ENCODE data around the gene PAM. TPM values are rescaled to one million over a fixed set of nuclear protein-coding genes. Genes with fewer than 3 reads are reported as not detected.
A peak's percentile ranks its signal among the peaks of the same experiment; 100 is the strongest.
"Not testable (repeated sequence)": the region's sequence is repeated elsewhere in the genome, so short reads cannot be mapped to it uniquely, and the experiment has no call there.

The PAM gene
- total RNA-seq, 1 experiment from 2014 or later = 31.9 TPM

DNA sequence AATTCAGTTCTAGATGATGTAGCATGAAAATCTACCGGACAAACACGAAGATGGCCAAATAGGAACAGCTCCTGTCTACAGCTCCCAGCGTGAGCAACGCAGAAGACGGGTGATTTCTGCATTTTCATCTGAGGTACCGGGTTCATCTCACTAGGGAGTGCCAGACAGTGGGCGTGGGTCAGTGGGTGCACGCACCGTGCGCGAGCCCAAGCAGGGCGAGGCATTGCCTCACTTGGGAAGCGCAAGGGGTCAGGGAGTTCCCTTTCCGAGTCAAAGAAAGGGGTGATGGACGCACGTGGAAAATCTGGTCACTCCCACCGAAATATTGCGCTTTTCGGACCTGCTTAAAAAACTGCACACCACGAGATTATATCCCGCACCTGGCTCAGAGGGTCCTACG is 291.6 kb downstream of the PAM start:
- not testable (repeated sequence) for DNase-seq; H3K27me3 ChIP-seq (ENCODE audit: low read length); H2AFZ ChIP-seq (ENCODE audit: low read length); H3K4me1 ChIP-seq (ENCODE audit: low read length); H3K79me2 ChIP-seq (ENCODE audit: low read length); H3K9ac ChIP-seq (ENCODE audit: low read length); H3K4me3 ChIP-seq (ENCODE audit: low read length); H3K4me2 ChIP-seq (ENCODE audit: low read depth, low read length, poor library complexity, severe bottlenecking); H3K36me3 ChIP-seq (ENCODE audit: insufficient read depth, low read length); H3K27ac ChIP-seq (ENCODE audit: low read length); H3K9me2 ChIP-seq (replicated peaks; ENCODE audit: insufficient read depth, low read length); H3K9me3 ChIP-seq (ENCODE audit: low read length); H4K20me1 ChIP-seq (ENCODE audit: insufficient read depth, low read depth, low read length)

DNA sequence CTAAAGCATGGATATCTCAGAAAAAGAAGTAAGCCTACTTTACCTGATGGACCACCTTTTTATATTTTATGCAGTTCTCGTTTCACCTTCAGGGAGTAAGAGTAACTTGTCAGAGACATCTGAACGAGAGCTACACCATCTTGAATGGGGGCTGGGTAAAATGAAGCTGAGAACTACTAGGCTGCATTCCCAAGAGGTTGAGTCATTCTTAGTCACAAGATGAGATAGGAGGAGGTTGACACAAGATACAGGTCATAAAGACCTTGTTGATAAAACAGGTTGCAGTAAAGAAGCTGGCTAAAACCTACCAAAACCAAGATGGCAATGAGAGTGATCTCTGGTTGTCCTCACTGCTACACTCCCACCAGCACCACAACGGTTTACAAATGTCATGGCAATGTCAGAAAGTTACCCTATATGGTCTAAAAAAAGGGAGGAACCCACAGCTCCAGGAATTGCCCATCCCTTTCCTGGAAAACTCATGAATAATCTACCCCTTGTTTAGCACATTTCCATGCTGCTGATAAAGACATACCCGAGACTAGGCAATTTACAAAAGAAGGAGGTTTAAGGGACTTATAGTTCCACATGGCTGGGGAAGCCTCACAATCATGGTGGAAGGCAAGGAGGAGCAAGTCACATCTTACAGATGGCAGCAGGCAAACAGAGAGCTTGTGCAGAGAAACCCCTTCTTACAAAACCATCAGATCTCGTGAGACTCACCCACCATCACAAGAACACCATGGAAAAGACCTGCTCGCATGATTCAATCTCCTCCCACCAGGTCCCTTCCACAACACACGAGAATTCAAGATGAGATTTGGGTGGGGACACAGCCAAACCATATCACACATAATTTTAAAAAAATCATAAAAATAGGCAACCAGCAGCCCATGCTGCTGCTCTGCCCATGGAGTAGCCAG is 302.4 kb downstream of the PAM start:
- Histone ChIP-seq H4K20me1 (ENCODE audit: insufficient read depth, low read depth, low read length) (no peaks in the 10 kb centered on the region), H2AFZ (ENCODE audit: low read length) (no peak overlapping the region), H3K27ac (ENCODE audit: low read length) (no peak overlapping the region), H3K4me3 (ENCODE audit: low read length) (no peak overlapping the region), H3K9ac (ENCODE audit: low read length) (no peak overlapping the region), H3K9me3 (ENCODE audit: low read length) (no peaks in the 10 kb centered on the region), H3K27me3 (ENCODE audit: low read length) (no peaks in the 10 kb centered on the region), H3K79me2 (ENCODE audit: low read length) (no peaks in the 10 kb centered on the region), H3K9me2 (replicated peaks; ENCODE audit: insufficient read depth, low read length) (no peaks in the 10 kb centered on the region), H3K4me2 (ENCODE audit: low read depth, low read length, poor library complexity, severe bottlenecking) (peak overlapping the region; percentile 17), H3K4me1 (ENCODE audit: low read length) (no peaks in the 10 kb centered on the region), H3K36me3 (ENCODE audit: insufficient read depth, low read length) (no peaks in the 10 kb centered on the region)
- DNase-seq = no peak

DNA sequence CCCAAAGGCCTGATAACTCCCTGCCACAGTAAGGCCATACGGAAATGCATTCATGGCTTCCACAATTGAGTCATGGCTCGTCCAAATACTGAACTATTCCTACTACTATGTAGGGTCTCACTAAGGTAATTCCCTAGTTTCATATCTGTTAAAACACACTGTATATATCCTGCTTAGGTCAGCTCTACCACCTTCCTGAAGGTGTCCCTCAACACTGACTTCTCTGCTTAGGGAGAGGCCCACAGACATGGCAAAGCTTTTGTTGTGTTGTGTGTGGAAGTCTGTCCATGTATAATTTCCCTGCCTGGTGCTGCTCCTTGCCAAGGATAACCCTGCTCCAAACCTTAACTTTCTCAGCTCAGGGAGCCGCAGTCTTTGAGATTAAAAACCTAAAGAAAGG is 304.4 kb downstream of the PAM start:
- no peak for DNase-seq
- H3K4me1 ChIP-seq (ENCODE audit: low read length) = no peaks in the 10 kb centered on the region
- no peaks in the 10 kb centered on the region for H3K36me3 ChIP-seq (ENCODE audit: insufficient read depth, low read length)
- no peak overlapping the region for H2AFZ ChIP-seq (ENCODE audit: low read length)
- H3K9me2 ChIP-seq (replicated peaks; ENCODE audit: insufficient read depth, low read length) = no peaks in the 10 kb centered on the region
- H3K4me3 ChIP-seq (ENCODE audit: low read length) = no peak overlapping the region
- H3K79me2 ChIP-seq (ENCODE audit: low read length) = no peaks in the 10 kb centered on the region
- H3K9ac ChIP-seq (ENCODE audit: low read length) = no peak overlapping the region
- H3K27ac ChIP-seq (ENCODE audit: low read length) = no peak overlapping the region
- no peaks in the 10 kb centered on the region for H3K27me3 ChIP-seq (ENCODE audit: low read length)
- H3K9me3 ChIP-seq (ENCODE audit: low read length) = no peaks in the 10 kb centered on the region
- no peak overlapping the region for H3K4me2 ChIP-seq (ENCODE audit: low read depth, low read length, poor library complexity, severe bottlenecking)
- no peaks in the 10 kb centered on the region for H4K20me1 ChIP-seq (ENCODE audit: insufficient read depth, low read depth, low read length)

DNA sequence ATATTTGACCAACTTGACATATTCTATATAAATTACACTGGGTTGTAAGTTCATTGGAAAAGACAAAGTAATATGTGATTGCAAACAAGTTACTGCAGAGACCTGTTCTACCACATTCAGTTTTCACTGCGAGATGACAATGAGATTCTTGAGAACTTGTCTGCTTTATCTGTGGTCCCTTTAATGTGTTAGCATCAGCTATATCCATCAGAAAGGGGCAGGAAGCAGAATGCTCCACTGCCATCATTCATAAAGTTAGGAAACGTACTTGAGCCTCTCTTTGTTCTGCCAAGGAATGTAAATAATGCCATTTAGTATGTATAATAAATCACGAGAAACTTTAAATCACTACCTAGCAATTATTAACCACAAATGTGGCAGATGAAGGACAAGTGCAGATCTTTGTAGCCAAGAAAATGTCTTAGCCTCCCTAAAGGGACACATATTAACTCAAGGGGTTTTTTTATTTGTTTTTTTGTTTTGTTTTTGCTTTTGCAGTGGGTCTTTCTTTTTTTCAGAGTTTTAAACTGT is 305.4 kb downstream of the PAM start:
- Histone ChIP-seq H3K9me3 (ENCODE audit: low read length) (no peaks in the 10 kb centered on the region), H3K4me1 (ENCODE audit: low read length) (no peaks in the 10 kb centered on the region), H2AFZ (ENCODE audit: low read length) (no peak overlapping the region)

DNA sequence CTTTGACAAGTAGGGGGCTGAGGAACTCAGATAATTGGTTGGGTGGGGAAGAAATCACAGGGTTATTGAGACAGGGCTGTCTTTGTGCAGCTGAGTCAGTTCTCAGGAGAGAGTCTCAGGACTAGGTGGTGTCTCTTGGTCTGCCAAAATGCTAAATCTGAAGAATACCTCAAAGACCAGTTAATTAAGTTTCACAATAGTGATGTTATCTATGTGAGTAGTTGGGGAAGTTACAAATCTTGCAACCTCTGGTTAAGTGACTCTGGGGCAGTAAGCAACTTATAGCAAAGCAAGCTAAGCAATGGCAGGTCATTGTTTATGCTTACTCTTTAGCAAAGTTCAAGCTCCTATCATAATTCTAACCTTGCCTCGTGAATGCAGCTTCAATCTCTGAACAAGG is 311.2 kb downstream of the PAM start:
- Histone ChIP-seq H3K79me2 (ENCODE audit: low read length) (no peaks in the 10 kb centered on the region), H3K9ac (ENCODE audit: low read length) (no peak overlapping the region), H3K9me2 (replicated peaks; ENCODE audit: insufficient read depth, low read length) (no peaks in the 10 kb centered on the region), H3K9me3 (ENCODE audit: low read length) (no peaks in the 10 kb centered on the region), H3K36me3 (ENCODE audit: insufficient read depth, low read length) (no peaks in the 10 kb centered on the region), H3K27me3 (ENCODE audit: low read length) (no peaks in the 10 kb centered on the region), H4K20me1 (ENCODE audit: insufficient read depth, low read depth, low read length) (no peaks in the 10 kb centered on the region), H2AFZ (ENCODE audit: low read length) (no peak overlapping the region), H3K4me3 (ENCODE audit: low read length) (no peak overlapping the region), H3K4me1 (ENCODE audit: low read length) (no peaks in the 10 kb centered on the region), H3K27ac (ENCODE audit: low read length) (no peak overlapping the region), H3K4me2 (ENCODE audit: low read depth, low read length, poor library complexity, severe bottlenecking) (no peak overlapping the region)
- DNase-seq = no peak

More for the DNA sequence above, 305.4 kb downstream of the PAM start:
- no peak overlapping the region for H3K27ac ChIP-seq (ENCODE audit: low read length)
- no peaks in the 10 kb centered on the region for H4K20me1 ChIP-seq (ENCODE audit: insufficient read depth, low read depth, low read length)
- H3K9ac ChIP-seq (ENCODE audit: low read length) = no peak overlapping the region
- H3K27me3 ChIP-seq (ENCODE audit: low read length) = no peaks in the 10 kb centered on the region
- H3K79me2 ChIP-seq (ENCODE audit: low read length) = no peaks in the 10 kb centered on the region
- H3K4me3 ChIP-seq (ENCODE audit: low read length) = no peak overlapping the region
- no peak overlapping the region for H3K4me2 ChIP-seq (ENCODE audit: low read depth, low read length, poor library complexity, severe bottlenecking)
- no peaks in the 10 kb centered on the region for H3K9me2 ChIP-seq (replicated peaks; ENCODE audit: insufficient read depth, low read length)
- no peaks in the 10 kb centered on the region for H3K36me3 ChIP-seq (ENCODE audit: insufficient read depth, low read length)
- no peak for DNase-seq

DNA sequence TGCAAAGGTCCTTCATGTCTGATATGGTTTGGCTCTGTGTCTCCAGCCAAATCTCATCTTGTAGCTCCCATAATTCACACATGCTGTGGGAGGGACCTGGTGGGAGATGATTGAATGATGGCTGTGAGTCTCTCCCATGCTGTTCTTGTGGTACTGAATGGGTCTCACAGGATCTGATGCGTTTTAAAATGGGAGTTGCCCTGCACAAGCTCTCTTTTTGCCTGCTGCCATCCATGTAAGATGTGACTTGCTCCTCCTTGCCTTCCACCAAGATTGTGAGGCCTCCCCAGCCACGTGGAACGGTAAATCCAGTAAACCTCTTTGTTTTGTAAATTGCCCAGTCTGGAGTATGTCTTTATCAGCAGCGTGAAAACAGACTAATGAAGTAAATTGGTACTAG is 318.4 kb downstream of the PAM start:
- not testable (repeated sequence) for H3K4me3 ChIP-seq (ENCODE audit: low read length); H3K4me2 ChIP-seq (ENCODE audit: low read depth, low read length, poor library complexity, severe bottlenecking); H3K9me2 ChIP-seq (replicated peaks; ENCODE audit: insufficient read depth, low read length); H3K36me3 ChIP-seq (ENCODE audit: insufficient read depth, low read length); H4K20me1 ChIP-seq (ENCODE audit: insufficient read depth, low read depth, low read length); H3K9me3 ChIP-seq (ENCODE audit: low read length); H3K27ac ChIP-seq (ENCODE audit: low read length); H3K27me3 ChIP-seq (ENCODE audit: low read length); H3K9ac ChIP-seq (ENCODE audit: low read length); H3K4me1 ChIP-seq (ENCODE audit: low read length); DNase-seq; H2AFZ ChIP-seq (ENCODE audit: low read length); H3K79me2 ChIP-seq (ENCODE audit: low read length)

DNA sequence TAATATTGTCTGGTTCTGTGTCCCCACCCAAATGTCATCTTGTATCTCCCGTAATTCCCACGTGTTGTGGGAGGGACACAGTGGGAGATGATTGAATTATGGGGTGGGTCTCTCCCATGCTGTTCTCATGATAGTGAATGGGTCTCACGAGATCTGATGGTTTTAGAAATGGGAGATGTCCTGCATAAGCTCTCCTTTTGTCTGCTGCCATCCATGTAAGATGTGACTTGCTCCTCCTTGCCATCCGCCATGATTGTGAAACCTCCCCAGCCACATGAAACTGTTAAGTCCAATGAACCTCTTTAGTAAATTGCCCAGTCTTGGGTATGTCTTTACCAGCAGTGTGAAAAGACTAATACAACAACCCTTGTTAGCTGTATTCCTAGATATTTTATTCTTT is 320.3 kb downstream of the PAM start:
- H3K36me3 ChIP-seq (ENCODE audit: insufficient read depth, low read length) = no peaks in the 10 kb centered on the region
- H3K9me3 ChIP-seq (ENCODE audit: low read length) = no peaks in the 10 kb centered on the region
- DNase-seq = no peak
- H3K4me2 ChIP-seq (ENCODE audit: low read depth, low read length, poor library complexity, severe bottlenecking) = no peak overlapping the region
- H3K4me1 ChIP-seq (ENCODE audit: low read length) = no peaks in the 10 kb centered on the region
- no peak overlapping the region for H2AFZ ChIP-seq (ENCODE audit: low read length)
- H3K27me3 ChIP-seq (ENCODE audit: low read length) = no peaks in the 10 kb centered on the region
- H4K20me1 ChIP-seq (ENCODE audit: insufficient read depth, low read depth, low read length) = no peaks in the 10 kb centered on the region
- H3K79me2 ChIP-seq (ENCODE audit: low read length) = no peaks in the 10 kb centered on the region
- no peak overlapping the region for H3K27ac ChIP-seq (ENCODE audit: low read length)
- H3K9me2 ChIP-seq (replicated peaks; ENCODE audit: insufficient read depth, low read length) = no peaks in the 10 kb centered on the region
- no peak overlapping the region for H3K4me3 ChIP-seq (ENCODE audit: low read length)
- no peak overlapping the region for H3K9ac ChIP-seq (ENCODE audit: low read length)
